ENCODE data around the gene NRG2.
A peak's percentile ranks its signal among the peaks of the same experiment; 100 is the strongest.

The NRG2 gene

GRCh38 chr5:140042643-140043507 lies at the start of gene NRG2:
Gene NRG2 (minus strand): TSS chr5:140043299.
- peak; percentile 72 for DNase-seq

- DNase-seq: no peak
Measured at GRCh38 chr5:140090251-140090650, 47.2 kb upstream of the NRG2 start.

GRCh38 chr5:140084541-140084940 lies 41.4 kb upstream of the NRG2 start:
- no peak for DNase-seq

GRCh38 chr5:140083650-140084049 lies 40.6 kb upstream of the NRG2 start:
- DNase-seq: no peak

DNA sequence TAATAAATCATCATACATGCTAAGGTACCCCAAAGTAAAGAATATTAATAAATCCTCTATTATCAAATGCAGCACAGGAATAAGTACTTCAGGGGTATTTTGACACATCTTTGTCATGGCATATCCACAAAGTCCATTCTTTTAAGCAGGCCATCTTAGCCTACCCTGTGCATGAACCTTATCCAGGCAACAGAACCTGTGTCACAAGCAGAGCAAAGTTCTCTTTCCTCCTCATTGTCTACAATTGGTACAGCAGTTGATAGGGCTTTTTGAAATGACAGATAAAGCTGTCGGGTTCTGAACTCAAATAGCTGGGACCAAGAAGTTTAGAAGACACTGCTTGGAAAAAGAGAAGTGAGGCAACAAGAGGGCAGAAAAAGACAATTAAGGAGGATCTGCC lies 40.0 kb upstream of the NRG2 start:
- DNase-seq: no peak

- DNase-seq: no peak
Measured at GRCh38 chr5:140076788-140077187, 33.7 kb upstream of the NRG2 start.

GRCh38 chr5:140076142-140076541 lies 33.0 kb upstream of the NRG2 start:
- DNase-seq: no peak

GRCh38 chr5:140075371-140075770 lies 32.3 kb upstream of the NRG2 start:
- no peak for DNase-seq

DNA sequence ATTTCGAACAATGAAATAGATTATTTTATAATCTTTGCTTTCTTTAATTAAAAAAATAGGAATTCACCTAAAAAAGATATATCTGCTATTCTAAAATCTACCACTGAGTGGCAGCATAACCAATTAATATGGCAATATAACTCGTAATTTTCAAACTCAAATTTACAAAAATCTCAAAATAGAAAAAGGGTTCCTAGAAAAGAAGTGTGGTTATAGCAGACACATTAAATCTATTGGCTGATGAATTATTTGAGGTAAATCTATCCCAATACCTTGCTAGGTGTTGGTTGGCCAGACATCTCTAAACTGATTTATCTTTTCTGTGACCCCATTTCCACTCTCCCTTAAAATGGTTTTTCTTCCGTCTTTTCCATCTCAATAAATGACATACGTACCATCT lies 30.2 kb upstream of the NRG2 start:
- DNase-seq: no peak

GRCh38 chr5:140072812-140073211 lies 29.7 kb upstream of the NRG2 start:
- DNase-seq: no peak

GRCh38 chr5:140060816-140061215 lies 17.7 kb upstream of the NRG2 start:
- no peak for DNase-seq

- no peak for DNase-seq
Measured at GRCh38 chr5:140058212-140058932, 15.3 kb upstream of the NRG2 start.

DNA sequence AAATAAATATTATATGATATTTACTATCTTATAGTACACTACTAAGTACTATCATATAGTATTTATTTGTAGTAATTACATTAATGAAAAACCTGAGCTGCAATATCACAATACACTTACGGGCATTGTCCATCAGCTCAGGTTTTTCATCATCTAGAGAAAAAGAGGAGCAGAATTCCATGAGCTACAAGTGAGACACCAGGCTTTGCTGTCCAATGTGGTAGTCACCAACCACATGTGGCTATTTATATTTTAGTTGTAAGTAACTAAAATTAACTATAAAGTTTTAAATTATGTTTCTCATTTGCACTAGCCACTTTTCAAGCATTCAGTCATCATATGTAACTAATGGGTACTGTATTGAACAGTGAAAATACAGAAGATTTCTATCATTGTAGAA lies 13.8 kb upstream of the NRG2 start:
- DNase-seq: no peak

DNA sequence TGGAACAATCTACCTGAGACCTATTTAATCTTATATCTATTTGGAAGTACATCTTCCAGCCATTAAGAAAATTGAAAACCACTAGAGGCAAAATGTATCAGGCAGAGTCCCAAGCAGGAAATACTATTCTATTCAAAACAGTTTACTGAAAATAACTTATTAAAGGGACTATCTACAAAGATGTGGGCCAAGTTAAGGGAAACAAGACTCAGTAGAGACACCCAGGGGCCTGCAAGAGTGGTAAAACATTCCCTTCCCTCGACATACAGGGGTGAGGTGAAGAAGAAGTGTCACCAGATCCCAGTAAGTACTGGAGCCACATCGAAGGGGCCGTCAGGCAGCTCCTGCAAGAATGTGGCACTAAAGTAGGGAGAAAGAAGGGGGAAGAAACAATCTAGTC lies 12.1 kb upstream of the NRG2 start:
- no peak for DNase-seq

GRCh38 chr5:140054086-140054689 lies 11.1 kb upstream of the NRG2 start:
- DNase-seq: no peak

DNA sequence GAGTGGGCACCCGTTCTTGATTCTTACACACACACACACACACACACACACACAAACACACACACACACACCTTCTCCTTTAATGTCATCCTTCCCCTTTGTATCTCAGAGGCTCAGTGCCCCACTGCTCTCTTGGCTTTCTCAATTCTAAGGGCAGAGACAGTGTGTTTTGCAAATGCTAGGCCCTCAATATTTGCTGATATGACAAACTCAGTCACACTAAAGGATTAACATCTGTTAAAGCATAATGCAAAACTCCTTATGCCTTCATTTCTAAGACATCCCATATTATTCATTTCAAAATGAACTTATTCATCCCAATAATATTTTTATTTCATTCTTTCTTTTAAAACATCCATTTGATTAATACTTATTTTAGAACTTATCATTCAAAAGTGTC lies 8.9 kb upstream of the NRG2 start:
- no peak for DNase-seq

GRCh38 chr5:140049713-140050112 lies 6.6 kb upstream of the NRG2 start:
- no peak for DNase-seq

DNA sequence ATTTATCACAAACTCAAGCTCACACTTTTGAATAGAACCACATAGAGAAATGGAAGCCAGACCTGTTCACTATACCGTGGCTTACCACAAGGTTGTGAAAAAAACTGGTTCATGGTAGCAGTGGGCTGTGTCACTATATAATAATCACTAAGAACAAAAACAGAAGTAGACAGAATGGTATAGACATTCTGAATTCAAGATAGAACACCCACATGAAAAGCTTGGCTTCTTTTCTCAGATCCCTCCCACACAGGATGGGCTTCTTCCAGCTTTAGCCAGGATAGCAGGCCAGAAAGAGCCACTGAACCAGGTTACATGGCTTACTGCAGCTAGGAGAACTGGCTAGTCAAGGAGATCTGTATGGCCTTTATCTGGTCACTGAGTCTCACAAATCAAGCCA lies 6.1 kb upstream of the NRG2 start:
- DNase-seq: no peak

GRCh38 chr5:140044041-140044440 lies 942 bp upstream of the NRG2 start:
- DNase-seq: no peak

DNA sequence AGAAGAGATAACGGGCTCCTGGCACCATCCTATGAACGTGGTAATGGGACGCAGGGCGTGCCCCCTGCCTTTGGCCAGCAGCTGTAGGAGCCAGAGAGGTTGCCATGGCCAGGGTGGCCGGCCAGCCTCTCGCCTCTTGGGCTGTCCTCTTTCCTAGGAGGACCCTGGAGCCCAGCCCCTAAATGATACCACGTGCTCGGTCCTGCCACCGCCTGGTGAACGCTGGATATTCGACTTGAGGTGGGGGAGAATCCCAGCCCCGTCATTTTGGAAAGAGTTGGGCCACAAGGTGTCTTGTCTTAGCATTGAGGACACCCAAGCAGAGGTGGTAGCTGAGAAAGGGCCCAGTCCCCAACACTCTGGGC lies 391 bp upstream of the NRG2 start:
- no peak for DNase-seq

DNA sequence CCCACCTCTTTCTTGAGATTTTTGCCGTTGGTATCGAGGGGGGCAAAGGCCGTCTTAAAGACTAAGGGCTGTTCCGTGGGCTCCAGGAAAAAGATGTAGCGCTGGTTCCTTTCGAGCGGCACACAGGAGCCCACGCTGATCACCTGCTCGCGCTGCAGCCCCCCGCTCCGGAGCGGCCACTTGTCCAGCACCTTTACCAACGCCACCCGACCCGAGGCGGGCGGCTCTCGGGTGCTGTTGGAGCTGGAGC lies 781 bp downstream of the NRG2 start:
- no peak for DNase-seq

- DNase-seq: peak; percentile 19
Measured at GRCh38 chr5:140041492-140042392, 1.4 kb downstream of the NRG2 start.

GRCh38 chr5:140041099-140041491 lies 2.0 kb downstream of the NRG2 start:
- DNase-seq: no peak
